OCI-LY7 (cell line): Measurements from ENCODE around the gene SLC16A13. TPM values are rescaled to one million over a fixed set of nuclear protein-coding genes. Genes with fewer than 3 reads are reported as not detected.
A peak's percentile ranks its signal among the peaks of the same experiment; 100 is the strongest.

Experiments
- BruUV-seq: library from RNA; stranded (reverse); fragments of 400-500 nt; replicated peaks from 2 replicates; lab custom pipeline; 2021; lab: Mats Ljungman, UMichigan
- CTCF ChIA-PET: fragments of 300-600 bp; sonication (Branson Sonifier 250); formaldehyde crosslinking; loops from one replicate; lab custom pipeline; 2022; ENCODE audit warnings: antibody characterized with exemption; ENCODE audit not compliant: unreplicated experiment; lab: Charles Lee
- POLR2A ChIA-PET: fragments of 300-600 bp; sonication (Branson Sonifier 250); formaldehyde crosslinking; loops from one replicate; lab custom pipeline; 2022; ENCODE audit warnings: antibody characterized with exemption; lab: Charles Lee
- DNase-seq: peaks from one replicate; pipeline ENCODE4 v3.0.0-alpha.2; 2015; ENCODE audit warnings: low spot score
- H2AFZ ChIP-seq: fragments of 200-600 bp; sonication (generic), shearing (Covaris generic); 2 replicates; pipeline ENCODE4 v1.6.1; 2014; ENCODE audit warnings: mild to moderate bottlenecking, antibody characterized with exemption, low read length, moderate library complexity
- H3K27ac ChIP-seq: fragments of 200-600 bp; sonication (generic); 2 replicates; pipeline ENCODE4 v1.5.1; 2014; ENCODE audit warnings: mixed run types, low read depth, mild to moderate bottlenecking, moderate library complexity, low read length, inconsistent platforms; ENCODE audit not compliant: poor library complexity, severe bottlenecking
- H3K36me3 ChIP-seq: fragments of 200-600 bp; sonication (generic); 2 replicates; pipeline ENCODE4 v1.6.1; 2014; ENCODE audit warnings: mild to moderate bottlenecking, antibody characterized with exemption, low read length, moderate library complexity, mixed read lengths; ENCODE audit not compliant: insufficient read depth
- H3K4me1 ChIP-seq: fragments of 200-600 bp; sonication (generic); 2 replicates; pipeline ENCODE4 v1.5.1; 2014; ENCODE audit warnings: mild to moderate bottlenecking, low read length; ENCODE audit not compliant: insufficient read depth, poor library complexity, severe bottlenecking
- H3K4me2 ChIP-seq: fragments of 200-600 bp; sonication (generic); 2 replicates; pipeline ENCODE4 v1.6.1; 2014; ENCODE audit warnings: mild to moderate bottlenecking, low read length
- H3K4me3 ChIP-seq: fragments of 200-600 bp; sonication (generic); 2 replicates; pipeline ENCODE4 v1.5.1; 2014; ENCODE audit warnings: mild to moderate bottlenecking, low read depth, low read length; ENCODE audit not compliant: poor library complexity, severe bottlenecking
- H3K79me2 ChIP-seq: fragments of 200-600 bp; sonication (generic); 2 replicates; pipeline ENCODE4 v1.6.1; 2016; ENCODE audit warnings: low read depth, mild to moderate bottlenecking, low read length, moderate library complexity, mixed read lengths; ENCODE audit not compliant: insufficient read depth
- H3K9me2 ChIP-seq: fragments of 200-600 bp; sonication (generic); 2 replicates; pipeline ENCODE4 v1.6.1; 2016; ENCODE audit warnings: mild to moderate bottlenecking, low read length, mixed read lengths; ENCODE audit not compliant: insufficient read depth
- H3K9me3 ChIP-seq: fragments of 200-600 bp; sonication (generic); 2 replicates; pipeline ENCODE4 v1.6.1; 2014; ENCODE audit warnings: mild to moderate bottlenecking, mixed run types, low read length, mixed read lengths
- H4K20me1 ChIP-seq: fragments of 200-600 bp; sonication (generic); 2 replicates; pipeline ENCODE4 v1.6.1; 2014; ENCODE audit warnings: mild to moderate bottlenecking, antibody characterized with exemption, low read length, moderate library complexity, mixed read lengths; ENCODE audit not compliant: insufficient read depth
- CTCF ChIP-seq: fragments of 200-600 bp; sonication (generic); conservative IDR thresholded peaks from 2 replicates; pipeline ENCODE4 v1.5.1; 2014; ENCODE audit warnings: mild to moderate bottlenecking, antibody characterized with exemption, low read length, moderate library complexity, mixed read lengths
- EZH2phosphoT487 ChIP-seq: fragments of 200-600 bp; sonication (generic); IDR thresholded peaks from 2 replicates; pipeline ENCODE4 v1.6.1; 2018; ENCODE audit warnings: low read depth, borderline replicate concordance, mild to moderate bottlenecking, mixed run types, antibody characterized with exemption, low read length, moderate library complexity, mixed read lengths
- intact Hi-C: fragments of 100-400 bp; cut with micrococcal nuclease; formaldehyde crosslinking; loops from one replicate; pipeline ENCODE4 v1.10.0; 2022; ENCODE audit not compliant: unreplicated experiment
- total RNA-seq, 2 experiments: library from RNA; depleted of rRNA in 1 of 2; stranded (reverse); fragments of >200 nt in 1 of 2; shearing (Covaris generic) in 1 of 2; gene quantifications; 2 replicates each; pipeline ENCODE4 v1.2.3, GENCODE V29; 2014 to 2022

The SLC16A13 gene
- total RNA-seq, 2 experiments from 2014 or later = 2.8 to 22.5 TPM

GRCh38 chr17:7022781-7023571 lies 12.8 kb upstream of the SLC16A13 start, which contains the start of gene BCL6B:
BCL6B (plus strand) TSS chr17:7023050; CDS start chr17:7023672, 622 bp downstream.
- H3K36me3 ChIP-seq = no peaks in the 10 kb centered on the region
- no TSS peak for BruUV-seq
- no peaks in the 10 kb centered on the region for H3K9me3 ChIP-seq
- no peak within 1 kb of the TSS for H3K27ac ChIP-seq
- POLR2A ChIA-PET = no interaction called here
- H3K4me1 ChIP-seq = peaks cover 10% of the 10 kb centered on the region
- intact Hi-C loops = loop anchor here (5.0 kb wide), 1 partner anchor 111 kb away; no protein-coding TSS in a partner anchor
- TF ChIP-seq EZH2phosphoT487 = no peak
- no peak for TF ChIP-seq CTCF
- no peak for DNase-seq
- peak within 1 kb of the TSS; percentile 22 for H3K4me2 ChIP-seq
- no peaks in the 10 kb centered on the region for H3K79me2 ChIP-seq
- H2AFZ ChIP-seq = peak within 1 kb of the TSS; percentile 43; the same call in 1 of the 2 replicates
- no peaks in the 10 kb centered on the region for H3K9me2 ChIP-seq
- CTCF ChIA-PET = no interaction called here
- peak within 1 kb of the TSS; percentile 8 for H3K4me3 ChIP-seq
- no peaks in the 10 kb centered on the region for H4K20me1 ChIP-seq

- H3K36me3 ChIP-seq = no peaks in the 10 kb centered on the region
- H4K20me1 ChIP-seq = no peaks in the 10 kb centered on the region
- POLR2A ChIA-PET = no interaction called here
- CTCF ChIA-PET = no interaction called here
- H3K27ac ChIP-seq = no peak overlapping the region
- H2AFZ ChIP-seq = no peak overlapping the region
- peak; percentile 53 for DNase-seq
- intact Hi-C loops = loop anchor here (5.0 kb wide), 1 partner anchor 111 kb away; no protein-coding TSS in a partner anchor
- TF ChIP-seq CTCF (no peak), EZH2phosphoT487 (no peak)
- H3K9me3 ChIP-seq = no peaks in the 10 kb centered on the region
- no peaks in the 10 kb centered on the region for H3K79me2 ChIP-seq
- no peak overlapping the region for H3K4me3 ChIP-seq
- H3K4me1 ChIP-seq = peaks cover 10% of the 10 kb centered on the region
- no peaks in the 10 kb centered on the region for H3K9me2 ChIP-seq
- BruUV-seq = no TSS peak
- H3K4me2 ChIP-seq = no peak overlapping the region
These were observed 12.0 kb upstream of the SLC16A13 start for GRCh38 chr17:7023576-7024401.
